HepG2 (cell line): ENCODE data around the gene MSL3B.

Experiments used
- CEBPG ChIP-seq: IDR thresholded peaks from 2 replicates; pipeline ENCODE4 v1.6.1; 2016
- HMG20B ChIP-seq: conservative IDR thresholded peaks from 2 replicates; pipeline ENCODE4 v1.6.1; 2016; ENCODE audit warnings: missing genetic modification reagents, missing compliant biosample characterization
- MAFK ChIP-seq, 2 experiments: IDR thresholded peaks in 1 of 2; conservative IDR thresholded peaks in 1 of 2; 2 replicates each; pipeline ENCODE4 v1.6.1; 2011; ENCODE audit warnings: improper control_type of control experiment in 2 of 2, low read length in 2 of 2
- REPIN1 ChIP-seq: sonication (generic); formaldehyde crosslinking; IDR thresholded peaks from 2 replicates; pipeline ENCODE4 v1.8.0; 2022; ENCODE audit warnings: missing genetic modification reagents, low read depth, mild to moderate bottlenecking, borderline replicate concordance
- SMC3 ChIP-seq: IDR thresholded peaks from 2 replicates; pipeline ENCODE4 v1.6.1; 2011; ENCODE audit warnings: low read length, improper control_type of control experiment
- USF2 ChIP-seq, 2 experiments: sonication (generic) in 1 of 2; formaldehyde crosslinking in 1 of 2; IDR thresholded peaks; 2 replicates each; pipeline versions ENCODE4 v1.5.1 to v1.6.1; 2011 to 2020; ENCODE audit warnings: borderline replicate concordance in 1 of 2, low read depth in 1 of 2, low read length in 1 of 2, mild to moderate bottlenecking in 1 of 2, missing genetic modification reagents in 1 of 2, moderate library complexity in 1 of 2
- ZNF639 ChIP-seq: conservative IDR thresholded peaks from 2 replicates; pipeline ENCODE4 v1.6.1; 2018; ENCODE audit warnings: missing genetic modification reagents
- TF ChIP-seq, protein P1 (sequence below): sonication (generic); formaldehyde crosslinking; IDR thresholded peaks from 2 replicates; pipeline ENCODE4 v1.8.0; 2022; ENCODE audit warnings: missing genetic modification reagents, mild to moderate bottlenecking, borderline replicate concordance
- TF ChIP-seq, protein P2 (sequence below): sonication (generic); formaldehyde crosslinking; IDR thresholded peaks from 2 replicates; pipeline ENCODE4 v1.5.0; 2020; ENCODE audit warnings: mild to moderate bottlenecking, missing genetic modification reagents, moderate library complexity

DNA sequence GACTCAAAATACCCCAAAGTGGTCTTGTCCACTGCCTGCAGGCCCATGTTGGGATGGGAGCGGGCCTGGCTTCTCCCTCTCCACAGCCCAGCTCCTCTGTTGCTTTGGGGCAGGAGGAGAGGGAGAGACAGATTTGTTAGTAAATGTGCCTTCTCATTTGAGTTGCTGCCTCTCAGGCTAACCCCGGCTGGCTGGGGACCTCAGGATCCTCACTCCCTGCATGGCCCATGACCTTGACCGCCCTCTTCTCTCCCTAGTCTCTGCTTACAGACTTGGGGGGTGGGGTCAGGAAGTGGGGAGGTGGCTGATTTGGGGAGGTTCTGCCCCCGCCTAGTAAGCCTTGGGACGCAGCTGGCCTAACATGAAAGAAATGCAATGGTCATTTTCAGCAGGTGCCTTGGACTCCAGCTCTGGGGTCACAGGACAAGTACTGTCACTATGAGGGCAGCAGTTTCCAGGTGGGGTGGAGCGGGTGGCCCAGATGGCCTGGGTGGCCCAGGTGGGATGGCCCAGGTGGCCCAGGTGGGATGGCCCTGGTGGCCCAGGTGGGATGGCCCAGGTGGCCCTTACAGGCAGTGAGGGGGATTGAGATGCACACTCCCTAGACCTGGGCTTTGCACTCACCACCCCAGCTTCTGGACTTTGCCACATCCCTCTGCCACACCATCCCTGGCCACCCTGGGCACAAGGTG is 37.9 kb downstream of the MSL3B start:
- TF ChIP-seq REPIN1 (CRISPR knock-in tag) = no peak
- no peak for TF ChIP-seq MAFK (conservative IDR thresholded peaks at IDR 0.05 in 1 of 2, IDR thresholded peaks at IDR 0.05 in 1 of 2; ENCODE audit: low read length in 2 of 2)
- no peak for TF ChIP-seq SMC3
- TF ChIP-seq, protein P1, sequence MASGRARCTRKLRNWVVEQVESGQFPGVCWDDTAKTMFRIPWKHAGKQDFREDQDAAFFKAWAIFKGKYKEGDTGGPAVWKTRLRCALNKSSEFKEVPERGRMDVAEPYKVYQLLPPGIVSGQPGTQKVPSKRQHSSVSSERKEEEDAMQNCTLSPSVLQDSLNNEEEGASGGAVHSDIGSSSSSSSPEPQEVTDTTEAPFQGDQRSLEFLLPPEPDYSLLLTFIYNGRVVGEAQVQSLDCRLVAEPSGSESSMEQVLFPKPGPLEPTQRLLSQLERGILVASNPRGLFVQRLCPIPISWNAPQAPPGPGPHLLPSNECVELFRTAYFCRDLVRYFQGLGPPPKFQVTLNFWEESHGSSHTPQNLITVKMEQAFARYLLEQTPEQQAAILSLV (CRISPR knock-in tag) = no peak
- TF ChIP-seq CEBPG (CRISPR knock-in tag) = no peak
- TF ChIP-seq, protein P2, sequence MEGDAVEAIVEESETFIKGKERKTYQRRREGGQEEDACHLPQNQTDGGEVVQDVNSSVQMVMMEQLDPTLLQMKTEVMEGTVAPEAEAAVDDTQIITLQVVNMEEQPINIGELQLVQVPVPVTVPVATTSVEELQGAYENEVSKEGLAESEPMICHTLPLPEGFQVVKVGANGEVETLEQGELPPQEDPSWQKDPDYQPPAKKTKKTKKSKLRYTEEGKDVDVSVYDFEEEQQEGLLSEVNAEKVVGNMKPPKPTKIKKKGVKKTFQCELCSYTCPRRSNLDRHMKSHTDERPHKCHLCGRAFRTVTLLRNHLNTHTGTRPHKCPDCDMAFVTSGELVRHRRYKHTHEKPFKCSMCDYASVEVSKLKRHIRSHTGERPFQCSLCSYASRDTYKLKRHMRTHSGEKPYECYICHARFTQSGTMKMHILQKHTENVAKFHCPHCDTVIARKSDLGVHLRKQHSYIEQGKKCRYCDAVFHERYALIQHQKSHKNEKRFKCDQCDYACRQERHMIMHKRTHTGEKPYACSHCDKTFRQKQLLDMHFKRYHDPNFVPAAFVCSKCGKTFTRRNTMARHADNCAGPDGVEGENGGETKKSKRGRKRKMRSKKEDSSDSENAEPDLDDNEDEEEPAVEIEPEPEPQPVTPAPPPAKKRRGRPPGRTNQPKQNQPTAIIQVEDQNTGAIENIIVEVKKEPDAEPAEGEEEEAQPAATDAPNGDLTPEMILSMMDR (CRISPR knock-in tag) = no peak
- no peak for TF ChIP-seq HMG20B (CRISPR knock-in tag)
- no peak for TF ChIP-seq ZNF639
- no peak for TF ChIP-seq USF2 (IDR thresholded peaks at IDR 0.05; ENCODE audit: low read depth, low read length)
- no peak for TF ChIP-seq USF2 (CRISPR knock-in tag; IDR thresholded peaks at IDR 0.05; ENCODE audit: borderline replicate concordance)
